HAP-1 (cell line): Measurements from ENCODE around the gene TUBGCP3.

Source experiments
- DNase-seq, 2 experiments: peaks; one replicate each; pipeline ENCODE4 v3.0.0-alpha.2; 2016 to 2020; ENCODE audit warnings: low spot score in 2 of 2
- H3K27me3 ChIP-seq: fragments of 250-450 bp; sonication (Bioruptor Pico); 2 replicates; pipeline ENCODE4 v1.5.1; 2020; ENCODE audit warnings: low read depth, mild to moderate bottlenecking, moderate library complexity
- H3K36me3 ChIP-seq: fragments of 250-450 bp; sonication (Bioruptor Pico); replicated peaks from 2 replicates; pipeline ENCODE4 v1.5.1; 2020; ENCODE audit warnings: mild to moderate bottlenecking
- H3K4me1 ChIP-seq: fragments of 250-450 bp; sonication (Bioruptor Pico); 2 replicates; pipeline ENCODE4 v1.5.1; 2020; ENCODE audit warnings: mild to moderate bottlenecking
- H3K4me3 ChIP-seq: fragments of 250-450 bp; sonication (Bioruptor Pico); 2 replicates; pipeline ENCODE4 v1.5.1; 2020; ENCODE audit warnings: mild to moderate bottlenecking, moderate library complexity
- H3K9me3 ChIP-seq: fragments of 250-450 bp; sonication (Bioruptor Pico); 2 replicates; pipeline ENCODE4 v1.5.1; 2020; ENCODE audit warnings: mild to moderate bottlenecking, moderate library complexity
- in situ Hi-C: fragments of 300-500 bp; cut with MboI; formaldehyde crosslinking; loops from 3 replicates; pipeline ENCODE4 v1.14.3; 2020; ENCODE audit warnings: low sequenced_read_pairs, inconsistent platforms, mixed read lengths

TUBGCP3 gene

GRCh38 chr13:112525356-112525945 lies 62.5 kb downstream of the TUBGCP3 start:
- in situ Hi-C loops = no loop called here
- Histone ChIP-seq H3K4me1 (no peaks in the 10 kb centered on the region), H3K36me3 (peaks cover 8% of the 10 kb centered on the region), H3K4me3 (no peak overlapping the region), H3K9me3 (no peaks in the 10 kb centered on the region), H3K27me3 (no peaks in the 10 kb centered on the region)
- no peak for DNase-seq

- no peaks in the 10 kb centered on the region for H3K4me1 ChIP-seq
- H3K9me3 ChIP-seq = no peaks in the 10 kb centered on the region
- in situ Hi-C loops = no loop called here
- no peak for DNase-seq
- H3K27me3 ChIP-seq = no peaks in the 10 kb centered on the region
- H3K4me3 ChIP-seq = no peak overlapping the region
- H3K36me3 ChIP-seq = peaks cover 29% of the 10 kb centered on the region
These were observed 65.4 kb downstream of the TUBGCP3 start for GRCh38 chr13:112522578-112522977.

- Histone ChIP-seq H3K9me3 (no peaks in the 10 kb centered on the region), H3K36me3 (peaks cover 31% of the 10 kb centered on the region), H3K4me3 (no peak overlapping the region), H3K4me1 (no peaks in the 10 kb centered on the region), H3K27me3 (no peaks in the 10 kb centered on the region)
- in situ Hi-C loops = no loop called here
- DNase-seq = no peak
These were observed 66.8 kb downstream of the TUBGCP3 start for GRCh38 chr13:112521073-112521685.

GRCh38 chr13:112519517-112520060 lies 68.4 kb downstream of the TUBGCP3 start:
- in situ Hi-C loops = no loop called here
- no peak for DNase-seq
- Histone ChIP-seq H3K36me3 (peaks cover 41% of the 10 kb centered on the region), H3K4me3 (no peak overlapping the region), H3K4me1 (no peaks in the 10 kb centered on the region), H3K9me3 (no peaks in the 10 kb centered on the region), H3K27me3 (no peaks in the 10 kb centered on the region)

GRCh38 chr13:112516218-112516617 lies 71.7 kb downstream of the TUBGCP3 start:
- no peak for DNase-seq
- Histone ChIP-seq H3K9me3 (no peaks in the 10 kb centered on the region), H3K36me3 (peaks cover 41% of the 10 kb centered on the region), H3K4me1 (no peaks in the 10 kb centered on the region), H3K4me3 (no peak overlapping the region), H3K27me3 (no peaks in the 10 kb centered on the region)
- in situ Hi-C loops = no loop called here

GRCh38 chr13:112513761-112514160 lies 74.2 kb downstream of the TUBGCP3 start:
- Histone ChIP-seq H3K9me3 (no peaks in the 10 kb centered on the region), H3K36me3 (peaks cover 42% of the 10 kb centered on the region), H3K4me3 (no peak overlapping the region), H3K4me1 (no peaks in the 10 kb centered on the region), H3K27me3 (no peaks in the 10 kb centered on the region)
- in situ Hi-C loops = no loop called here
- DNase-seq = no peak

- H3K36me3 ChIP-seq = peaks cover 22% of the 10 kb centered on the region
- no peaks in the 10 kb centered on the region for H3K4me1 ChIP-seq
- no peak overlapping the region for H3K4me3 ChIP-seq
- no peaks in the 10 kb centered on the region for H3K9me3 ChIP-seq
- in situ Hi-C loops = no loop called here
- no peak for DNase-seq
- H3K27me3 ChIP-seq = no peaks in the 10 kb centered on the region
These were observed 76.8 kb downstream of the TUBGCP3 start for GRCh38 chr13:112510987-112511685.

- peak; percentile 50 to 53 for DNase-seq
- in situ Hi-C loops = no loop called here
- no peaks in the 10 kb centered on the region for H3K27me3 ChIP-seq
- no peak overlapping the region for H3K4me3 ChIP-seq
- peaks cover 19% of the 10 kb centered on the region for H3K36me3 ChIP-seq
- H3K4me1 ChIP-seq = no peaks in the 10 kb centered on the region
- H3K9me3 ChIP-seq = no peaks in the 10 kb centered on the region
These were observed 77.8 kb downstream of the TUBGCP3 start for GRCh38 chr13:112510002-112510780.

- Histone ChIP-seq H3K4me1 (no peaks in the 10 kb centered on the region), H3K9me3 (no peaks in the 10 kb centered on the region), H3K36me3 (peaks cover 22% of the 10 kb centered on the region), H3K27me3 (no peaks in the 10 kb centered on the region), H3K4me3 (no peak overlapping the region)
- DNase-seq = no peak
- in situ Hi-C loops = no loop called here
These were observed 78.8 kb downstream of the TUBGCP3 start for GRCh38 chr13:112509190-112509589.

GRCh38 chr13:112506046-112506445 lies 81.9 kb downstream of the TUBGCP3 start:
- Histone ChIP-seq H3K9me3 (no peaks in the 10 kb centered on the region), H3K4me1 (no peaks in the 10 kb centered on the region), H3K27me3 (no peaks in the 10 kb centered on the region), H3K36me3 (peaks cover 40% of the 10 kb centered on the region), H3K4me3 (no peak overlapping the region)
- DNase-seq = no peak
- in situ Hi-C loops = no loop called here

- Histone ChIP-seq H3K27me3 (no peaks in the 10 kb centered on the region), H3K4me3 (no peak overlapping the region), H3K36me3 (peaks cover 23% of the 10 kb centered on the region), H3K4me1 (no peaks in the 10 kb centered on the region), H3K9me3 (no peaks in the 10 kb centered on the region)
- DNase-seq = no peak
- in situ Hi-C loops = no loop called here
These were observed 91.8 kb downstream of the TUBGCP3 start for GRCh38 chr13:112496166-112496565.

- in situ Hi-C loops = no loop called here
- DNase-seq = no peak
- Histone ChIP-seq H3K4me3 (no peak overlapping the region), H3K36me3 (peaks cover 23% of the 10 kb centered on the region), H3K9me3 (no peaks in the 10 kb centered on the region), H3K4me1 (no peaks in the 10 kb centered on the region), H3K27me3 (no peaks in the 10 kb centered on the region)
These were observed 92.5 kb downstream of the TUBGCP3 start for GRCh38 chr13:112495465-112495864.

- in situ Hi-C loops = no loop called here
- H3K4me3 ChIP-seq = no peak overlapping the region
- no peak for DNase-seq
- no peaks in the 10 kb centered on the region for H3K27me3 ChIP-seq
- H3K36me3 ChIP-seq = peaks cover 4% of the 10 kb centered on the region
- no peaks in the 10 kb centered on the region for H3K9me3 ChIP-seq
- no peaks in the 10 kb centered on the region for H3K4me1 ChIP-seq
These were observed 98.8 kb downstream of the TUBGCP3 start for GRCh38 chr13:112489199-112489598.
